HUES48 (cell line): ENCODE measurements around the gene TLCD1.
"Not testable (repeated sequence)": the region's sequence is repeated elsewhere in the genome, so short reads cannot be mapped to it uniquely, and the experiment has no call there.

Source experiments
- H3K27ac ChIP-seq: one replicate; pipeline ENCODE4 v1.7.0; 2013; ENCODE audit warnings: low read depth, low read length, inconsistent platforms
- H3K27me3 ChIP-seq: 2 replicates; pipeline ENCODE4 v1.6.1; 2013; ENCODE audit warnings: mild to moderate bottlenecking, low read length; ENCODE audit not compliant: control insufficient read depth, insufficient read depth
- H3K36me3 ChIP-seq: 2 replicates; pipeline ENCODE4 v1.6.1; 2013; ENCODE audit warnings: low read length; ENCODE audit not compliant: control insufficient read depth, insufficient read depth
- H3K4me1 ChIP-seq: 2 replicates; pipeline ENCODE4 v1.6.1; 2013; ENCODE audit warnings: mild to moderate bottlenecking, low read length; ENCODE audit not compliant: control insufficient read depth, insufficient read depth
- H3K4me3 ChIP-seq: 2 replicates; pipeline ENCODE4 v1.5.1; 2013; ENCODE audit warnings: mild to moderate bottlenecking, low read depth, low read length
- H3K9ac ChIP-seq: 2 replicates; pipeline ENCODE4 v1.6.1; 2013; ENCODE audit warnings: mild to moderate bottlenecking, low read depth, low read length, moderate library complexity
- H3K9me3 ChIP-seq: 2 replicates; pipeline ENCODE4 v1.6.1; 2013; ENCODE audit warnings: low read length; ENCODE audit not compliant: control insufficient read depth, insufficient read depth

TLCD1 gene

GRCh38 chr17:28737316-28737715 is 11.3 kb upstream of the TLCD1 start:
- H3K36me3 ChIP-seq = peaks cover 43% of the 10 kb centered on the region
- no peaks in the 10 kb centered on the region for H3K9me3 ChIP-seq
- H3K9ac ChIP-seq = no peak overlapping the region
- H3K27ac ChIP-seq = no peak overlapping the region
- no peaks in the 10 kb centered on the region for H3K4me1 ChIP-seq
- H3K4me3 ChIP-seq = no peak overlapping the region
- no peaks in the 10 kb centered on the region for H3K27me3 ChIP-seq

DNA sequence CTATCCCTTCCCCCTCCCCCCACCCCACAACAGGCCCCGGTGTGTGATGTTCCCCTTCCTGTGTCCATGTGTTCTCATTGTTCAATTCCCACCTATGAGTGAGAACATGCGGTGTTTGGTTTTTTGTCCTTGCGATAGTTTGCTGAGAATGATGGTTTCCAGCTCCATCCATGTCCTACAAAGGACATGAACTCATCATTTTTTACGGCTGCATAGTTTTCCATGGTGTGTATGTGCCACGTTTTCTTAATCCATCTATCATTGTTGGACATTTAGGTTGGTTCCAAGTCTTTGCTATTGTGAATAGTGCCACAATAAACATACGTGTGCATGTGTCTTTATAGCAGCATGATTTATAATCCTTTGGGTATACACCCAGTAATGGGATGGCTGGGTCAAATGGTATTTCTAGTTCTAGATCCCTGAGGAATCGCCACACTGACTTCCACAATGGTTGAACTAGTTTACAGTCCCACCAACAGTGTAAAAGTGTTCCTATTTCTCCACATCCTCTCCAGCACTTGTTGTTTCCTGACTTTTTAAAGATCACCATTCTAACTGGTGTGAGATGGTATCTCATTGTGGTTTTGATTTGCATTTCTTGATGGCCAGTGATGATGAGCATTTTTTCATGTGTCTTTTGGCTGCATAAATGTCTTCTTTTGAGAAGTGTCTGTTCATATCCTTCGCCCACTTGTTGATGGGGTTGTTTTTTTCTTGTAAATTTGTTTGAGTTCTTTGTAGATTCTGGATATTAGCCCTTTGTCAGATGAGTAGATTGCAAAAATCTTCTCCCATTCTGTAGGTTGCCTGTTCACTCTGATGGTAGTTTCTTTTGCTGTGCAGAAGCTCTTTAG is 10.1 kb upstream of the TLCD1 start:
- peaks cover 38% of the 10 kb centered on the region for H3K36me3 ChIP-seq
- not testable (repeated sequence) for H3K4me1 ChIP-seq, H3K27ac ChIP-seq, H3K9ac ChIP-seq, H3K4me3 ChIP-seq, H3K27me3 ChIP-seq, H3K9me3 ChIP-seq

DNA sequence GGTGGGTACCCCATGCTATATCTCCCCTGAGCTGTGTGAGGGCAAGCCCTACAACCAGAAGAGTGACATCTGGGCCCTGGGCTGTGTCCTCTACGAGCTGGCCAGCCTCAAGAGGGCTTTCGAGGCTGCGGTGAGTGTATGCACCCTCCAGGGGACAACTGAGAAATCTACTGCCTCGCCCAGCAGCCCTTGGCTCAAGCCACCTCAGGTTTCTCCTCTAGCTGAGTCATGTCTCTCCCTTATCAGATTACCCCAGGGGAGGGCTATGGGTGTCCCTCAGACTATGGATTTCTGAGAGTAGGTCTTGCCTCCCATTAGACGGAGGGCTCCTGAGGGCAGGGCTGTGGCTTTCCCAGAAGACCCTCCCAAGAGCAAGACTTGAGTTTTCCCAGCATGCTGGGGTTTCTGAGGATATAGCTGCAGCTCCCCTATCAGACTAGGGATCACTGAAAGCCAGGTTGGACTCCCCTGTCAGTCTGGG is 9.2 kb upstream of the TLCD1 start:
- H3K4me3 ChIP-seq = no peak overlapping the region
- no peaks in the 10 kb centered on the region for H3K27me3 ChIP-seq
- H3K4me1 ChIP-seq = no peaks in the 10 kb centered on the region
- no peak overlapping the region for H3K9ac ChIP-seq
- H3K27ac ChIP-seq = no peak overlapping the region
- H3K36me3 ChIP-seq = peaks cover 32% of the 10 kb centered on the region
- no peaks in the 10 kb centered on the region for H3K9me3 ChIP-seq

- H3K9me3 ChIP-seq = no peaks in the 10 kb centered on the region
- H3K27me3 ChIP-seq = no peaks in the 10 kb centered on the region
- H3K36me3 ChIP-seq = peaks cover 32% of the 10 kb centered on the region
- no peak overlapping the region for H3K4me3 ChIP-seq
- H3K27ac ChIP-seq = no peak overlapping the region
- H3K9ac ChIP-seq = no peak overlapping the region
- H3K4me1 ChIP-seq = no peaks in the 10 kb centered on the region
These were observed 8.7 kb upstream of the TLCD1 start for GRCh38 chr17:28734712-28735241.

DNA sequence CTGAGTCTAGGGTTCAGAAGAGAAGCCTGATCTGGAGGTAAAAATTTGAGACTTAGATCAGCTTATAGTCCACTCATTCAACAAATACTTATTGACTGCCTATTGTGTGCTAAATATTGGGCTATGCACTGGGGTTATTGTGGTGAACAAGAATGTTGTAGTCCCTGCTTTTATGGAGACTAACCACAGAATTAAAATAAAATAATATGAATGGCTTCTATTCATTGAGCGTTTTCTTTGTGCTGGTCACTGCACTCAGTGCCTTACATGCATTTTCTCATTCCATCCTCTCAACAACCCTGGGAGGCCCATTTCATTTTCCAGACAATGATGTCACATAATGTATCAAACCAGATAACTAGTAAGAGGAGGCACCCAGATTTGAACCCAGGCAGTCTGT is 7.3 kb upstream of the TLCD1 start:
- no peak overlapping the region for H3K27ac ChIP-seq
- no peaks in the 10 kb centered on the region for H3K4me1 ChIP-seq
- H3K36me3 ChIP-seq = peaks cover 22% of the 10 kb centered on the region
- H3K4me3 ChIP-seq = no peak overlapping the region
- H3K9ac ChIP-seq = no peak overlapping the region
- H3K9me3 ChIP-seq = no peaks in the 10 kb centered on the region
- H3K27me3 ChIP-seq = no peaks in the 10 kb centered on the region

DNA sequence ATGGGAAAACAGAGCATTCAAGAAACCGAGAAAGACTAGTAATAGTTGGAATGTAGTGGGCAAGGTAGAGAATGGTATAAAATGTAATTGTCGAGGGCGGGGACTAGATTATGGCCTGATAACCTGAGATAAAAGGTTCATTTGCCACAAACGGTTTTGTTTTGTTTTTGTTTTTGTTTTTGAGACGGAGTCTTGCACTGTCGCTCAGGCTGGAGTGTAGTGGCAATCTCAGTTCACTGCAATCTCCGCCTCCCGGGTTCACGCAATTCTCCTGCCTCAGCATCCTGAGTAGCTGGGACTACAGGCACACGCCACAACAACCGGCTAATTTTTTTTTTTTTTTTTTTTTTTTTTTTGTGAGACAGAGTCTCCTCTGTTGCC is 3.9 kb upstream of the TLCD1 start:
- H3K36me3 ChIP-seq = peaks cover 13% of the 10 kb centered on the region
- H3K9ac ChIP-seq = no peak overlapping the region
- no peak overlapping the region for H3K27ac ChIP-seq
- H3K27me3 ChIP-seq = no peaks in the 10 kb centered on the region
- no peak overlapping the region for H3K4me3 ChIP-seq
- H3K9me3 ChIP-seq = no peaks in the 10 kb centered on the region
- H3K4me1 ChIP-seq = 0 out of 2 replicates have a peak, but pooled peaks cover 2% of the 10 kb centered on the region

DNA sequence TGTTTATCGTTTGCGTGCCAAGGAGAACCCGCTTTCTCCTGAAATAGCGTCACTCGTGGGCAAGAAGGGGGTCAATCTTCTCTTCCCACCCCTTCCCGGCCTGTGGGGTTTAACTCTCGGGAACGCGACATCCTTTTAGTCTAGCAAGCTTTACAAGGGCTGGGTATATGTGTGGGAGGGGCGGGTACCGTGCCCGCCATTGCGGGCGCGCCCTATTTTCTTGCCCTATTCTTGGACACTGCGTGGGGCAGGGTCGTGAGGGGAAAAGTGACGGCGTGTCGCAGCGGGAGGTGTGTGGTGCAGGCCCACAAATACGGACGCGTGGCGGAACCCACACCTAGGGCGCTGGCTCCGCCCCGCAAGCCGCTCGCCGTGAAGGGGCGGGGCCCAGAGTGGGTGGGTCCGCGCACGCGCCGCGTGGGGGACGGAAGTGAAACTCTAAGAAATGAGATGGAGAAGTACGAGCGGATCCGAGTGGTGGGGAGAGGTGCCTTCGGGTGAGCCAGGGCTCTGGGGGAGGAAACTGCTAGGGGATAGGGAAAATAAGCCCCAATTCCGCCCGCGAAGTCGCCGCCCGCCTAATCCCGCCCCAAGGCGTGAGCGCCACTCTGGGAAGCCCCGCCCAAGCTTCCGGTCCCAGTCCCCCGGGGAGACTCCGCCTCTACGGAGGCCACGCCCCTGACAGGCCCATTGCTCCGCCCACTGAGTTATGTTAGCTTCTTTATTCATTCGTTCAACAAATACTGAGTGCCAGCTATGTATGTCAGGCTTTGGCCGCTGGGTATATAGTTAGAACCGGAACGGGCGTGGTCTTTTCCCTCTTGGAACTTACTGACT is 2.5 kb upstream of the TLCD1 start, which contains the start of gene NEK8:
Gene NEK8 (plus strand): TSS at position 425 of the 837 bp plus-strand sequence. CDS start 26 bp downstream, at position 451.
- peaks cover 16% of the 10 kb centered on the region for H3K36me3 ChIP-seq
- H3K4me1 ChIP-seq = peaks cover 12% of the 10 kb centered on the region

GRCh38 chr17:28726627-28727491 is 826 bp upstream of the TLCD1 start:
- H3K27ac ChIP-seq = peak overlapping the region; percentile 99
- peak overlapping the region; percentile 73 for H3K9ac ChIP-seq
- peak overlapping the region; percentile 90 for H3K4me3 ChIP-seq
- H3K4me1 ChIP-seq = peaks cover 22% of the 10 kb centered on the region
- H3K9me3 ChIP-seq = no peaks in the 10 kb centered on the region
- H3K36me3 ChIP-seq = peaks cover 32% of the 10 kb centered on the region
- no peaks in the 10 kb centered on the region for H3K27me3 ChIP-seq

More for the DNA sequence above, 2.5 kb upstream of the TLCD1 start, which contains the start of gene NEK8:
- Histone ChIP-seq H3K27me3 (no peaks in the 10 kb centered on the region), H3K27ac (peak within 1 kb of the TSS; percentile 99), H3K9ac (peak within 1 kb of the TSS; percentile 73), H3K9me3 (no peaks in the 10 kb centered on the region), H3K4me3 (peak within 1 kb of the TSS; percentile 90)

- Histone ChIP-seq H3K27me3 (no peaks in the 10 kb centered on the region), H3K4me3 (peak overlapping the region; percentile 80), H3K4me1 (peaks cover 27% of the 10 kb centered on the region), H3K9ac (peak overlapping the region; percentile 96), H3K9me3 (no peaks in the 10 kb centered on the region), H3K27ac (peak overlapping the region; percentile 99), H3K36me3 (peaks cover 44% of the 10 kb centered on the region)
These were observed 290 bp downstream of the TLCD1 start for GRCh38 chr17:28725660-28726225.

GRCh38 chr17:28725166-28725659 is 820 bp downstream of the TLCD1 start:
- Histone ChIP-seq H3K4me1 (peaks cover 27% of the 10 kb centered on the region), H3K4me3 (peak overlapping the region; percentile 80)

More at GRCh38 chr17:28725166-28725659, 820 bp downstream of the TLCD1 start:
- Histone ChIP-seq H3K9ac (peak overlapping the region; percentile 96), H3K27me3 (no peaks in the 10 kb centered on the region), H3K27ac (peak overlapping the region; percentile 99), H3K9me3 (no peaks in the 10 kb centered on the region), H3K36me3 (peaks cover 45% of the 10 kb centered on the region)
